GM18868 (cell line): ENCODE data around the gene MGST3.
"Not testable (repeated sequence)": the region's sequence is repeated elsewhere in the genome, so short reads cannot be mapped to it uniquely, and the experiment has no call there.

Experiments used
- ATAC-seq: cut with Tn5 transposase; IDR thresholded peaks from one replicate; pipeline ENCODE4 v1.9.1; 2021; ENCODE audit warnings: mild to moderate bottlenecking, moderate library complexity; ENCODE audit not compliant: unreplicated experiment

Gene MGST3

GRCh38 chr1:165630629-165631341 lies at the start of gene MGST3:
Gene MGST3 (plus strand): TSS chr1:165631234. CDS start chr1:165649848, 18,614 bp downstream.
- ATAC-seq: peak; percentile 76

- no peak for ATAC-seq
Measured at GRCh38 chr1:165581926-165582325, 49.1 kb upstream of the MGST3 start.

GRCh38 chr1:165586398-165586797 lies 44.6 kb upstream of the MGST3 start:
- no peak for ATAC-seq

GRCh38 chr1:165591391-165591790 lies 39.6 kb upstream of the MGST3 start:
- ATAC-seq: not testable (repeated sequence)

GRCh38 chr1:165592945-165593823 lies 37.9 kb upstream of the MGST3 start:
- ATAC-seq: peak; percentile 38

GRCh38 chr1:165595246-165595938 lies 35.6 kb upstream of the MGST3 start:
- ATAC-seq: no peak

- peak; percentile 96 for ATAC-seq
Measured at GRCh38 chr1:165597883-165598675, 33.0 kb upstream of the MGST3 start.

GRCh38 chr1:165598676-165599059 lies 32.4 kb upstream of the MGST3 start:
- ATAC-seq: no peak

GRCh38 chr1:165600793-165601192 lies 30.2 kb upstream of the MGST3 start:
- no peak for ATAC-seq

- no peak for ATAC-seq
Measured at GRCh38 chr1:165603810-165604209, 27.2 kb upstream of the MGST3 start.

- ATAC-seq: no peak
Measured at GRCh38 chr1:165605246-165605645, 25.8 kb upstream of the MGST3 start.

- ATAC-seq: not testable (repeated sequence)
Measured at GRCh38 chr1:165606676-165607075, 24.4 kb upstream of the MGST3 start.

GRCh38 chr1:165610866-165611265 lies 20.2 kb upstream of the MGST3 start:
- no peak for ATAC-seq

- ATAC-seq: peak; percentile 87
Measured at GRCh38 chr1:165612062-165612461, 19.0 kb upstream of the MGST3 start.

GRCh38 chr1:165616054-165616612 lies 14.9 kb upstream of the MGST3 start:
- no peak for ATAC-seq

- ATAC-seq: no peak
Measured at GRCh38 chr1:165616987-165617546, 14.0 kb upstream of the MGST3 start.

GRCh38 chr1:165619647-165620151 lies 11.3 kb upstream of the MGST3 start:
- no peak for ATAC-seq

GRCh38 chr1:165623624-165624023 lies 7.4 kb upstream of the MGST3 start:
- ATAC-seq: no peak

- ATAC-seq: no peak
Measured at GRCh38 chr1:165624441-165624840, 6.6 kb upstream of the MGST3 start.
